SK-N-SH (cell line): Measurements from ENCODE around the gene HAPLN2. TPM values are rescaled to one million over a fixed set of nuclear protein-coding genes. Genes with fewer than 3 reads are reported as not detected.

Experiments used
- CTCF ChIA-PET: fragments of 300-600, 350-600 bp; formaldehyde crosslinking; extraction: SDS; loops from one replicate; lab custom pipeline; 2021; lab: Yijun Ruan, JAX
- POLR2A ChIA-PET: fragments of 350-600 bp; sonication (Branson Sonifier 250); formaldehyde crosslinking; extraction: SDS; loops from one replicate; lab custom pipeline; 2020; ENCODE audit warnings: antibody characterized with exemption, inconsistent platforms; lab: Yijun Ruan, JAX
- DNase-seq: peaks from one replicate; pipeline ENCODE4 v3.0.0; 2012
- H2AFZ ChIP-seq: fragments of 200-600 bp; sonication (generic); 2 replicates; pipeline ENCODE4 v1.8.1; 2016; ENCODE audit warnings: antibody characterized with exemption, mild to moderate bottlenecking, low read depth
- H3F3A ChIP-seq: fragments of 200-600 bp; sonication (generic); replicated peaks from 2 replicates; pipeline ENCODE3; 2016; ENCODE audit warnings: antibody characterized with exemption, mild to moderate bottlenecking; ENCODE audit not compliant: insufficient read depth
- H3K27ac ChIP-seq, 2 experiments: fragments of 200-500 bp in 1 of 2; fragments of 200-600 bp in 1 of 2; sonication (Bioruptor generic) in 1 of 2; sonication (generic), shearing (Covaris generic) in 1 of 2; 2 replicates each; pipeline versions ENCODE4 v1.5.1 to v1.6.1; 2014 to 2016; ENCODE audit warnings: low read depth in 2 of 2, inconsistent platforms in 1 of 2, low read length in 1 of 2, mild to moderate bottlenecking in 1 of 2, mixed read lengths in 1 of 2
- H3K27me3 ChIP-seq: fragments of 200-600 bp; sonication (generic), shearing (Covaris generic); 2 replicates; pipeline ENCODE4 v1.6.1; 2016; ENCODE audit warnings: mixed run types; ENCODE audit not compliant: insufficient read depth
- H3K36me3 ChIP-seq, 2 experiments: fragments of 200-500 bp in 1 of 2; fragments of 200-600 bp in 1 of 2; sonication (Bioruptor generic) in 1 of 2; sonication (generic) in 1 of 2; replicated peaks in 1 of 2; 2 replicates each; pipeline versions ENCODE3 to v1.5.1; 2014 to 2016; ENCODE audit warnings: low read length in 1 of 2, mild to moderate bottlenecking in 1 of 2; ENCODE audit not compliant: insufficient read depth in 2 of 2, control insufficient read depth in 1 of 2
- H3K4me1 ChIP-seq, 2 experiments: fragments of 200-500 bp in 1 of 2; fragments of 200-600 bp in 1 of 2; sonication (Bioruptor generic) in 1 of 2; sonication (generic), shearing (Covaris generic) in 1 of 2; 2 replicates each; pipeline versions ENCODE4 v1.5.1 to v1.6.1; 2014 to 2016; ENCODE audit warnings: low read depth in 1 of 2, low read length in 1 of 2, mixed run types in 1 of 2; ENCODE audit not compliant: insufficient read depth in 2 of 2, control insufficient read depth in 1 of 2
- H3K4me2 ChIP-seq: fragments of 200-600 bp; sonication (generic), shearing (Covaris generic); 2 replicates; pipeline ENCODE4 v1.6.1; 2017; ENCODE audit warnings: mixed run types
- H3K4me3 ChIP-seq, 2 experiments: fragments of 200-500 bp in 1 of 2; fragments of 200-600 bp in 1 of 2; sonication (Bioruptor generic) in 1 of 2; sonication (generic), shearing (Covaris generic) in 1 of 2; 2 replicates each; pipeline versions ENCODE4 v1.5.1 to v1.8.1; 2014 to 2016; ENCODE audit warnings: low read depth in 2 of 2, inconsistent platforms in 1 of 2, low read length in 1 of 2, mild to moderate bottlenecking in 1 of 2, mixed read lengths in 1 of 2, moderate library complexity in 1 of 2
- H3K79me2 ChIP-seq: fragments of 200-600 bp; sonication (generic); 2 replicates; pipeline ENCODE4 v1.8.1; 2017; ENCODE audit warnings: mild to moderate bottlenecking; ENCODE audit not compliant: insufficient read depth
- H3K9ac ChIP-seq: fragments of 200-600 bp; sonication (generic); 2 replicates; pipeline ENCODE4 v1.6.1; 2017; ENCODE audit warnings: mixed run types
- H3K9me2 ChIP-seq: fragments of 200-600 bp; sonication (generic); 2 replicates; pipeline ENCODE4 v1.6.1; 2017; ENCODE audit warnings: mixed run types
- H3K9me3 ChIP-seq: fragments of 200-600 bp; sonication (generic); 2 replicates; pipeline ENCODE4 v1.6.1; 2017; ENCODE audit warnings: mixed run types, mild to moderate bottlenecking, moderate library complexity
- H4K20me1 ChIP-seq: fragments of 200-600 bp; sonication (generic); 2 replicates; pipeline ENCODE4 v1.6.1; 2017; ENCODE audit warnings: mild to moderate bottlenecking, mixed run types; ENCODE audit not compliant: insufficient read depth
- ELF1 ChIP-seq: IDR thresholded peaks from 2 replicates; pipeline ENCODE4 v1.4.0; 2012
- JUND ChIP-seq: IDR thresholded peaks from 2 replicates; pipeline ENCODE4 v1.4.0; 2012
- NFIC ChIP-seq: IDR thresholded peaks from 2 replicates; pipeline ENCODE4 v1.4.0; 2012; ENCODE audit warnings: borderline replicate concordance
- NRF1 ChIP-seq: IDR thresholded peaks from 2 replicates; pipeline ENCODE4 v1.6.1; 2012; ENCODE audit warnings: low read depth, mild to moderate bottlenecking, low read length
- RFX5 ChIP-seq: IDR thresholded peaks from 2 replicates; pipeline ENCODE4 v1.6.1; 2012; ENCODE audit warnings: mild to moderate bottlenecking, improper control_type of control experiment, low read length
- RXRA ChIP-seq: IDR thresholded peaks from 2 replicates; pipeline ENCODE4 v1.4.0; 2012; ENCODE audit warnings: low read depth, mild to moderate bottlenecking, borderline replicate concordance
- YY1 ChIP-seq: IDR thresholded peaks from 2 replicates; pipeline ENCODE4 v1.4.0; 2012; ENCODE audit warnings: low read depth, mild to moderate bottlenecking
- WGBS: methylation state at CpG from one replicate; pipeline ENCODE4 v1.1.6; 2017; ENCODE audit warnings: low lambda C conversion rate; 5-methylcytosine and 5-hydroxymethylcytosine counted together
- polyA plus RNA-seq, 3 experiments: library from polyadenylated mRNA; depleted of rRNA; stranded (reverse); fragments of >200 nt; gene quantifications; 2 replicates each; pipeline ENCODE4 v1.2.3, GENCODE V29; 2012
- TF ChIP-seq, protein P1 (sequence below): IDR thresholded peaks from 2 replicates; pipeline ENCODE4 v1.6.1; 2012; ENCODE audit warnings: mild to moderate bottlenecking, low read depth, low read length, moderate library complexity
- TF ChIP-seq, protein P2 (sequence below): fragments of 150-350 bp; IDR thresholded peaks from 2 replicates; pipeline ENCODE4 v1.6.1; 2017; ENCODE audit warnings: antibody characterized with exemption, low read length, low read depth, borderline replicate concordance
- TF ChIP-seq, protein P3 (sequence below): fragments of 200-600 bp; sonication (generic); IDR thresholded peaks from 2 replicates; pipeline ENCODE4 v1.6.1; 2017; ENCODE audit warnings: antibody characterized with exemption, mild to moderate bottlenecking, moderate library complexity
- TF ChIP-seq, protein P4 (sequence below): IDR thresholded peaks from 2 replicates; pipeline ENCODE4 v1.4.0; 2012; ENCODE audit warnings: low read depth, borderline replicate concordance

The HAPLN2 gene
- polyA plus RNA-seq, 1 of the 3 experiments (the other 2 are of a cell fraction), result 0.20 TPM

DNA sequence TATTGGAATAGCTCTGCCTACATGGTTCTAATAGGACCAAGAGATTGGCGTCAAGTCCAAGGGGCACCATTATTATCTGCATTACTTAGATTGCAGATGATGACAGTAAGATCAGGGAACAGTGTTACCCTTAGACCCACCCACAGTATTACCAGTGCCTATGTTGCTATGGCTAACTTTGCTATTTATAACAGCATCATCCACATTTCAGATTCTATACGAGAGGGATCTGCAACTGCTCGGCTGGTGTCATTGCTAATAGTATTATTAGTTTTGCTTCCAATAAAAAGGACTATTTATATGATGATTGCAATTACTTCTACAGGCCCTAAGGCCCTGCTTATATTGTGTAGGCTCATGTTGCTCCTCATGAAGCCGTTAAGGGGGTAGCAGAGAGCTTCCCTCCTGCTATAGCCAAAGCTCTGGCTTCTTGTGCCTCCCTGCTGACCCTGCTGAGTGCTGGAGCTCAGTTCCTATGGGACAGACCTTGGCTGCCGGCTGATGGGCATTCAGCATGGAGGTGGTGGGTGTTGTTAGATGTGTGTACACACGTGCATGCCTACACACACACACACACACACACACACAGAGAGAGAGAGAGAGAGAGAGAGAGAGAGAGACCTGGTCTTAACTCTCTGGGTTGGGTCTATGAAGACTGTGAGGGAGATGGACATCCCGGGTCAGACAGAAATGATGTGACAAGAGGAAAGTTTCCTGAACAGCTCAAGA lies 24.0 kb downstream of the HAPLN2 start:
- DNase-seq, result no peak
- Histone ChIP-seq H3K4me3 (no peak overlapping the region), H4K20me1 (no peaks in the 10 kb centered on the region), H3K9me3 (no peaks in the 10 kb centered on the region), H3K4me2 (no peak overlapping the region), H3K27me3 (peaks cover 22% of the 10 kb centered on the region), H3K4me1 (peaks cover 0 to 30% of the 10 kb centered on the region in 2 experiments; a peak in 1 of 4 replicates)
- WGBS, result 81% methylated on average over 6 of the region's 7 CpGs
- TF ChIP-seq YY1 (no peak), NFIC (no peak), RXRA (no peak), NRF1 (no peak)
- TF ChIP-seq, protein P1, sequence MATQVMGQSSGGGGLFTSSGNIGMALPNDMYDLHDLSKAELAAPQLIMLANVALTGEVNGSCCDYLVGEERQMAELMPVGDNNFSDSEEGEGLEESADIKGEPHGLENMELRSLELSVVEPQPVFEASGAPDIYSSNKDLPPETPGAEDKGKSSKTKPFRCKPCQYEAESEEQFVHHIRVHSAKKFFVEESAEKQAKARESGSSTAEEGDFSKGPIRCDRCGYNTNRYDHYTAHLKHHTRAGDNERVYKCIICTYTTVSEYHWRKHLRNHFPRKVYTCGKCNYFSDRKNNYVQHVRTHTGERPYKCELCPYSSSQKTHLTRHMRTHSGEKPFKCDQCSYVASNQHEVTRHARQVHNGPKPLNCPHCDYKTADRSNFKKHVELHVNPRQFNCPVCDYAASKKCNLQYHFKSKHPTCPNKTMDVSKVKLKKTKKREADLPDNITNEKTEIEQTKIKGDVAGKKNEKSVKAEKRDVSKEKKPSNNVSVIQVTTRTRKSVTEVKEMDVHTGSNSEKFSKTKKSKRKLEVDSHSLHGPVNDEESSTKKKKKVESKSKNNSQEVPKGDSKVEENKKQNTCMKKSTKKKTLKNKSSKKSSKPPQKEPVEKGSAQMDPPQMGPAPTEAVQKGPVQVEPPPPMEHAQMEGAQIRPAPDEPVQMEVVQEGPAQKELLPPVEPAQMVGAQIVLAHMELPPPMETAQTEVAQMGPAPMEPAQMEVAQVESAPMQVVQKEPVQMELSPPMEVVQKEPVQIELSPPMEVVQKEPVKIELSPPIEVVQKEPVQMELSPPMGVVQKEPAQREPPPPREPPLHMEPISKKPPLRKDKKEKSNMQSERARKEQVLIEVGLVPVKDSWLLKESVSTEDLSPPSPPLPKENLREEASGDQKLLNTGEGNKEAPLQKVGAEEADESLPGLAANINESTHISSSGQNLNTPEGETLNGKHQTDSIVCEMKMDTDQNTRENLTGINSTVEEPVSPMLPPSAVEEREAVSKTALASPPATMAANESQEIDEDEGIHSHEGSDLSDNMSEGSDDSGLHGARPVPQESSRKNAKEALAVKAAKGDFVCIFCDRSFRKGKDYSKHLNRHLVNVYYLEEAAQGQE, result no peak
- TF ChIP-seq, protein P2, sequence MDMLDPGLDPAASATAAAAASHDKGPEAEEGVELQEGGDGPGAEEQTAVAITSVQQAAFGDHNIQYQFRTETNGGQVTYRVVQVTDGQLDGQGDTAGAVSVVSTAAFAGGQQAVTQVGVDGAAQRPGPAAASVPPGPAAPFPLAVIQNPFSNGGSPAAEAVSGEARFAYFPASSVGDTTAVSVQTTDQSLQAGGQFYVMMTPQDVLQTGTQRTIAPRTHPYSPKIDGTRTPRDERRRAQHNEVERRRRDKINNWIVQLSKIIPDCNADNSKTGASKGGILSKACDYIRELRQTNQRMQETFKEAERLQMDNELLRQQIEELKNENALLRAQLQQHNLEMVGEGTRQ, result no peak
- TF ChIP-seq, protein P3, sequence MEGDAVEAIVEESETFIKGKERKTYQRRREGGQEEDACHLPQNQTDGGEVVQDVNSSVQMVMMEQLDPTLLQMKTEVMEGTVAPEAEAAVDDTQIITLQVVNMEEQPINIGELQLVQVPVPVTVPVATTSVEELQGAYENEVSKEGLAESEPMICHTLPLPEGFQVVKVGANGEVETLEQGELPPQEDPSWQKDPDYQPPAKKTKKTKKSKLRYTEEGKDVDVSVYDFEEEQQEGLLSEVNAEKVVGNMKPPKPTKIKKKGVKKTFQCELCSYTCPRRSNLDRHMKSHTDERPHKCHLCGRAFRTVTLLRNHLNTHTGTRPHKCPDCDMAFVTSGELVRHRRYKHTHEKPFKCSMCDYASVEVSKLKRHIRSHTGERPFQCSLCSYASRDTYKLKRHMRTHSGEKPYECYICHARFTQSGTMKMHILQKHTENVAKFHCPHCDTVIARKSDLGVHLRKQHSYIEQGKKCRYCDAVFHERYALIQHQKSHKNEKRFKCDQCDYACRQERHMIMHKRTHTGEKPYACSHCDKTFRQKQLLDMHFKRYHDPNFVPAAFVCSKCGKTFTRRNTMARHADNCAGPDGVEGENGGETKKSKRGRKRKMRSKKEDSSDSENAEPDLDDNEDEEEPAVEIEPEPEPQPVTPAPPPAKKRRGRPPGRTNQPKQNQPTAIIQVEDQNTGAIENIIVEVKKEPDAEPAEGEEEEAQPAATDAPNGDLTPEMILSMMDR, result no peak
- TF ChIP-seq, all 33 proteins: peak for 0
- Histone ChIP-seq H3K9me2 (no peaks in the 10 kb centered on the region), H3K36me3 (no peaks in the 10 kb centered on the region), H2AFZ (no peak overlapping the region), H3K9ac (no peak overlapping the region), H3K27ac (no peak overlapping the region), H3F3A (peaks cover 5% of the 10 kb centered on the region), H3K79me2 (no peaks in the 10 kb centered on the region)
- CTCF ChIA-PET, result interaction anchor here (0.8 to 17.8 kb wide), 9 partner anchors 15 to 284 kb away, joined by 3 to 252 read pairs (median 6); partner anchors contain the start of genes HAPLN2 and NES
- POLR2A ChIA-PET, result interaction anchor here (1.0 kb wide), 1 partner anchor 143 kb away, joined by 3 read pairs; the partner anchor contains the start of gene MEF2D

DNA sequence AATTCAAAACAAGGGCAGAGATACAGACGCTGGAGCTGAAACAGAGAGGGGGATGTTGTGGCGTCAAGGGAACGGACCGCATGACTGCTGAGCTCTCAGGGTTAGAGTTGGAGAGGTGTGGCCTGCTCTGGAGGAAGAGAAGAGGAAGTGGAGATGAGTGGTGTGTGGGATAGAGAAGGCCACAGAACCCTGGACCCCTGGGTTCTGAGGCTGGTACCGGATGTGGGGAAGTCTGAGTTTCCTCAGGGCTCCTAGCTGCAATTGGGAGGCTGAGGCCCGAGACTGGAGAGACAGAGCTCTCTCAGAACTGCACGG lies 24.5 kb downstream of the HAPLN2 start:
- no peaks in the 10 kb centered on the region for H3K79me2 ChIP-seq
- peaks cover 0 to 25% of the 10 kb centered on the region in 2 experiments; a peak in 1 of 4 replicates for H3K4me1 ChIP-seq
- TF ChIP-seq JUND, result no peak
- no peak for TF ChIP-seq RFX5
- no peak for TF ChIP-seq ELF1
- TF ChIP-seq, protein P4, sequence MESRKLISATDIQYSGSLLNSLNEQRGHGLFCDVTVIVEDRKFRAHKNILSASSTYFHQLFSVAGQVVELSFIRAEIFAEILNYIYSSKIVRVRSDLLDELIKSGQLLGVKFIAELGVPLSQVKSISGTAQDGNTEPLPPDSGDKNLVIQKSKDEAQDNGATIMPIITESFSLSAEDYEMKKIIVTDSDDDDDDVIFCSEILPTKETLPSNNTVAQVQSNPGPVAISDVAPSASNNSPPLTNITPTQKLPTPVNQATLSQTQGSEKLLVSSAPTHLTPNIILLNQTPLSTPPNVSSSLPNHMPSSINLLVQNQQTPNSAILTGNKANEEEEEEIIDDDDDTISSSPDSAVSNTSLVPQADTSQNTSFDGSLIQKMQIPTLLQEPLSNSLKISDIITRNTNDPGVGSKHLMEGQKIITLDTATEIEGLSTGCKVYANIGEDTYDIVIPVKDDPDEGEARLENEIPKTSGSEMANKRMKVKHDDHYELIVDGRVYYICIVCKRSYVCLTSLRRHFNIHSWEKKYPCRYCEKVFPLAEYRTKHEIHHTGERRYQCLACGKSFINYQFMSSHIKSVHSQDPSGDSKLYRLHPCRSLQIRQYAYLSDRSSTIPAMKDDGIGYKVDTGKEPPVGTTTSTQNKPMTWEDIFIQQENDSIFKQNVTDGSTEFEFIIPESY, result no peak
- no peak overlapping the region for H3K4me3 ChIP-seq
- CTCF ChIA-PET, result interaction anchor here (0.6 to 17.8 kb wide), 9 partner anchors 15 to 284 kb away, joined by 3 to 252 read pairs (median 6); partner anchors contain the start of genes HAPLN2 and NES
- WGBS, result 88% methylated on average over 7 of the region's 7 CpGs
- H2AFZ ChIP-seq, result no peak overlapping the region
- H3K9me3 ChIP-seq, result no peaks in the 10 kb centered on the region
- DNase-seq, result no peak
- no peak overlapping the region for H3K27ac ChIP-seq
- no peak overlapping the region for H3K9ac ChIP-seq
- H3F3A ChIP-seq, result peaks cover 5% of the 10 kb centered on the region
- H3K27me3 ChIP-seq, result peaks cover 20% of the 10 kb centered on the region
- H3K36me3 ChIP-seq, result no peaks in the 10 kb centered on the region
- H3K9me2 ChIP-seq, result no peaks in the 10 kb centered on the region
- H3K4me2 ChIP-seq, result no peak overlapping the region
- POLR2A ChIA-PET, result interaction anchor here (1.0 kb wide), 1 partner anchor 143 kb away, joined by 3 read pairs; the partner anchor contains the start of gene MEF2D
- no peaks in the 10 kb centered on the region for H4K20me1 ChIP-seq
